Mesodermal cell (in vitro differentiated cells): ENCODE data around the gene SMAP1.

Source experiments
- H3K27ac ChIP-seq: 2 replicates; pipeline ENCODE4 v1.7.0; 2013; ENCODE audit warnings: mild to moderate bottlenecking, low read depth, low read length, moderate library complexity; ENCODE audit not compliant: severe bottlenecking
- H3K36me3 ChIP-seq: 2 replicates; pipeline ENCODE4 v1.7.1; 2013; ENCODE audit warnings: mild to moderate bottlenecking, low read length, moderate library complexity; ENCODE audit not compliant: control insufficient read depth, insufficient read depth
- H3K4me1 ChIP-seq: one replicate; pipeline ENCODE4 v1.7.1; 2013; ENCODE audit warnings: mild to moderate bottlenecking, low read length; ENCODE audit not compliant: insufficient read depth, control insufficient read depth, poor library complexity, severe bottlenecking
- H3K4me3 ChIP-seq: 2 replicates; pipeline ENCODE4 v1.7.0; 2013; ENCODE audit warnings: low read length, control low read depth, mild to moderate bottlenecking; ENCODE audit not compliant: insufficient read depth, poor library complexity, severe bottlenecking; ENCODE audit errors: extremely low read depth
- H3K9me3 ChIP-seq: 2 replicates; pipeline ENCODE4 v1.7.1; 2013; ENCODE audit warnings: mild to moderate bottlenecking, low read length, moderate library complexity; ENCODE audit not compliant: control insufficient read depth
- WGBS, 2 experiments: methylation state at CpG; one replicate each; pipeline ENCODE4 v1.1.5; 2013; ENCODE audit warnings: missing lambda C conversion rate in 2 of 2; ENCODE audit not compliant: insufficient coverage in 2 of 2; 5-methylcytosine and 5-hydroxymethylcytosine counted together

The SMAP1 gene

DNA sequence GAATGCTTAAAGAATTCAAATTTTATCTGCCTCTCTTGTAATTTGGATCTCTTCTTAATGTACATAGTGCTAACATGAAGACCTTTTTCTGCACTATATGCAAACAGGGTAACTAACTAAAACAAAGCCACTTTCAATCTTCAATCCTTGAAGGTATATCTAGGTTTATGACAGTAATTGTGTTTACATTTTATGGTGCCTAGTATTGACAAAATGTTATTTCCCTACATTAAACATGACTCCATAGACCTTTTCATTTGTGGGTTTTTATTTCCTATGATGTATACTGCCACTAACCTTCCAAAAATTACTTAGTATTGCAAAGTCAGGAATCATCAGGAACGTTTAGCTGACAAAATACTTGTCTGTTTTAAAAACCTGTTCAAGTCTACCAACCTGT, 193.2 kb downstream of the SMAP1 start:
- WGBS, 2 experiments: no CpG with 5 or more reads among the region's 1 CpG
- H3K4me1 ChIP-seq: no peaks in the 10 kb centered on the region
- H3K36me3 ChIP-seq: peaks cover 5% of the 10 kb centered on the region
- H3K27ac ChIP-seq: no peak overlapping the region
- H3K9me3 ChIP-seq: no peaks in the 10 kb centered on the region
- H3K4me3 ChIP-seq: no peak overlapping the region

DNA sequence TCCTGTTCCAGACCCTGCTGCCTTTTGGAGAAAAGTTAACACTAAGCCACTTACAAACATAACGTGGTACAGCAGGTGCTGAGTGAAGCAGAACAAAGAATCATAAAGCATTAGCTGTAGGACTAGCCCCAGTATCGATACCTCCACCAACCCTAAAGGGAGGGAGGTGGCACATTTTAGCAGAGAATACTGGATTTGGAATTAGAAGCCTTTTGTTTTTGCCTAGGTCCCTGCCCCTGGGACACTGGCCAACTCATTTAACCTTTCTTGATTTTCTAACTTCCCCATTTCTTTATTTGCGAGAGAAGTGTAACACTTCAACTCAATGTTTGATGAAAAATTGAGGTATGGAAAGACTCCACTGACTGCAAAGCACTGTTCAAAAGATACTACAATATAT, 195.7 kb downstream of the SMAP1 start:
- Histone ChIP-seq H3K36me3 (no peaks in the 10 kb centered on the region), H3K4me3 (no peak overlapping the region), H3K9me3 (no peaks in the 10 kb centered on the region), H3K4me1 (no peaks in the 10 kb centered on the region), H3K27ac (no peak overlapping the region)
- WGBS, 2 experiments: 80% methylated on average over 1 of the region's 3 CpGs; no CpG with 5 or more reads in 1 of the 2 experiments

DNA sequence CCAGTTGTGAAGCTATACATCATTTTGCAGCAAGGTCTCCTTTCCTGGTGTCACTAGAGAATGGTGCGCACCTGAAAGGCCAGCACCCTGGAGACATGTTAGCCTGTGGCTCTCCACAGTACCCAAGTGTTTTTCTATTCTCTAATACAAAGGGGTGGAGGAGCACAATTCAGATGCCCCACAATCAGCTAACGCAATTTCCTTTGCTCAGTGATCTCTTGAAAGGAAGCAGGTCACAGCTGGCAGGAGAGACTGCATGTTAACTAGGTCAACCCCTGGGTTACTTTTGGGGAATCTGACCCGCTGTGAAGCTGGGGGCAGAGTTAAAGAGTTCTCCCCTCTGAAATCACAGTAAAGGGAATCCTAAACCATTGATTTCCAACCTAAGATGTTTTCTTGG, 196.7 kb downstream of the SMAP1 start:
- Histone ChIP-seq H3K4me1 (no peaks in the 10 kb centered on the region), H3K27ac (no peak overlapping the region), H3K4me3 (no peak overlapping the region), H3K9me3 (no peaks in the 10 kb centered on the region), H3K36me3 (no peaks in the 10 kb centered on the region)
- WGBS, 2 experiments: 33% methylated on average over 2 of the region's 3 CpGs; no CpG with 5 or more reads in 1 of the 2 experiments

DNA sequence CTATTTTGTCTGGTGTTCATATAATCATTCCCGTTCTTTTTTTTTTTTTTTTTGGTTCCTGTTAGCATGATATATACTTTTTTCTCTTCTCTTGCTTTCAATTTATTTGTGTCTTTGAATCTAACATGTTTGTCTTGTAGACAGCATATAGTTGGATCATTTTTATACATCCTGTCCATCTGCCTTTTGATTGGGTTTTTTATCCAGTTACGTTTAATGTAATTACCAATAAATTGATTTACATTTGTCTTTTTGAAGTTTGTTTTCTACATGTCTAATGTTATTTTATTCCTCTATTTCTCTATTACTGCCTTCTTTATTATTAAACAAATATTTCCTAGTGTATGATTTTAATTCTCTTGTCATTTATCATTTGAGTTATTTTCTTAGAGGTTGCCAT, 204.8 kb downstream of the SMAP1 start:
- no peak overlapping the region for H3K27ac ChIP-seq
- no peak overlapping the region for H3K4me3 ChIP-seq
- peaks cover 3% of the 10 kb centered on the region for H3K9me3 ChIP-seq
- H3K36me3 ChIP-seq: no peaks in the 10 kb centered on the region
- no CpG with 5 or more reads among the region's 2 CpGs for WGBS, 2 experiments
- H3K4me1 ChIP-seq: no peaks in the 10 kb centered on the region

DNA sequence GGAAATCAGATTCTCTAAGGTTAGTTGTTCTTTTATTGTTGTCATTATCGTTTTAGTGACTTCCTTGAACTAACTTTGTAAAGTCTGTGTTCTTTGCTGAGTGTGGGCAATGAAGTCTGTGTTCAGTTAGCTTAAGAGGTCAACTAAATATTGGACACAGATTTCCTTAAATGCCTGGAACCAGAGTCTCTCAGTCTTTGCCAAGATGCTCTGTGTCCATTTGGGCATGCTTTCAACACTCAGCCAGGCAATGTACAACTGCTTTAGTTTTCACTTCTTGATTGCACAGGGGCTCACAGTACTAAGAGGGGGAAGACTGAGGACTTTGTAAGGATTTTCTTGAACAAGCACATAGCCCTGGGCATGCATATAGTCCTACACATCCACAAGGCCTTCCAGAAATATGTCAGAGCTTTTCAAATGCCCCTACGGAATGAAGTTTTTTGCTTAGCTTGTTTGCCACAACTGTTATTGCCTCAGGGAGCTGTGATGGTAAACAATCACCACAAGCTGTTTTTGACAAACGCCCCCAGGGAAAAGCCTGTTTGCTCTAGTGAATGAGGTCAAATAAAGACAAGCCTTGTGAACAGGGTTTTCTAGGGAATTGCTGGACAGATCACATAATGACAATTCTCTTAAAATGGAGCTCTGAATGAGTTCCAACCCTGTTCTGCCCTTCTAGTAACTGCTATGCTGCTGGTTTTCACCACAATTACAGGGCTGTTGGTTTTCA, 206.7 kb downstream of the SMAP1 start:
- H3K9me3 ChIP-seq: peaks cover 3% of the 10 kb centered on the region
- no peaks in the 10 kb centered on the region for H3K4me1 ChIP-seq
- H3K27ac ChIP-seq: no peak overlapping the region
- WGBS, 2 experiments: 75 to 79% methylated on average over 2 to 3 of the region's 3 CpGs
- no peaks in the 10 kb centered on the region for H3K36me3 ChIP-seq
- H3K4me3 ChIP-seq: no peak overlapping the region

DNA sequence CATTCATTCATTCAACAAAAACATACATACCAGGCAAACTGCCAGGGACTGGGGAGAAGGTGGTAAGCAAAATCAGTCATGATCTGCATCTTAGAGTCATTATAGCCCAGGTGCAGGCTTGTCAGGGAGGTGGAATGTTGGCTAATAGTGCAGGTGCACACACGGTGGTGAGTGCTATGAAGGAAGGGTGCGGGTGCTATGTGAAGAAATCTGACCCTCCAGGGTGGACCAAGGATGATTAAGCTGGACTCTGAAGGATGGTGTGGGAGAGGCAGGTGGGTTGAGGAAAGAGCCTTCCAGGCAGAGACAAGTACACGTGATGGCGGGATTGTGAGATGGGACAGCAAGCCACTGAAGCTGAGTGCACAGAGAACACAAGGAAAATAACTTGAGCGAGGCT, 211.8 kb downstream of the SMAP1 start:
- Histone ChIP-seq H3K27ac (no peak overlapping the region), H3K9me3 (no peaks in the 10 kb centered on the region), H3K4me1 (no peaks in the 10 kb centered on the region), H3K4me3 (no peak overlapping the region), H3K36me3 (no peaks in the 10 kb centered on the region)
- WGBS, 2 experiments: 88 to 94% methylated on average over 5 of the region's 5 CpGs

DNA sequence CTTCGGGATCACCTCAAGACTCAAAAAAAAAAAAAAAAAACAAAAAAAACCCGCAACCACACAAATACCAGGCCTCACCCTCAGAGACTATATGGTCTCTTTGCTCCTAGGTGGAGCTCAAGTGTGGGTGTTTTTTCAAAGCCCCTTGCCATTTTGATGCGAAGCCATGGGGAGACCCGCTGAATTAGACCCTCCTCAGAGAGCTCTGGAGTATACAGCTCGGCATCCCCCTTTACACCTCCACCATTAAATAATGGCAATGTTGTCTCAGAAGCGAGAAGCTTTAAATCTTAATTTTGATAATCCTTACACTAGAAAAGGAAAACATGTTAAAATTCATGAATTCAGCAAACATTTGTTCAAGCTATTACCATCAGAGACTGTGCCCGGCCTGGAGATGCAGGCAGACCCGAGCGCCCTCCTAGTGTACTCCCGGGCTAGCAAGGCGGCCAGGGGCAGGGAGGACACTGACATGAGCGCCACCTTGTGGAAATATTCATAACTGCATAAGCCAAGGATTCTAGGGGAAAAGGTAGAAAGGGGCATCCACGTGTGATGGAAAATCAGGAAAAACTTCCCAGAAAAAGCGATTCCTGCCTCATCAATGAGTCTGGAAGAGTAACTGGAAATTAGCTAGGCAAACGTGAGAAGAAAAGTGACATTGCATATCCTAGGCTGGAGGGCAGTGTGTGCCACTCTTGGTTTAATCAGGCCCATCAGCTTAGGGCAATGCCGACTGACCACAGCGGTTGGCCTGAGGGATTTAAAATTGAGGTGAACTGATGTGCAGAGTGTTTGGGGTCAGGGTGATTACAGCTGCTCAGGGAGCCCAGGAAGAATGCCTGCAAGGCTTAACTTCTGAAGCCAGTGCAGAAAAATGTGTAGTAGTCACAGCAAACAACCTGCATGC, 216.6 kb downstream of the SMAP1 start:
- Histone ChIP-seq H3K36me3 (no peaks in the 10 kb centered on the region), H3K4me3 (no peak overlapping the region), H3K27ac (no peak overlapping the region), H3K4me1 (no peaks in the 10 kb centered on the region), H3K9me3 (no peaks in the 10 kb centered on the region)
- WGBS, 2 experiments: 36 to 42% methylated on average over 6 to 7 of the region's 17 CpGs

DNA sequence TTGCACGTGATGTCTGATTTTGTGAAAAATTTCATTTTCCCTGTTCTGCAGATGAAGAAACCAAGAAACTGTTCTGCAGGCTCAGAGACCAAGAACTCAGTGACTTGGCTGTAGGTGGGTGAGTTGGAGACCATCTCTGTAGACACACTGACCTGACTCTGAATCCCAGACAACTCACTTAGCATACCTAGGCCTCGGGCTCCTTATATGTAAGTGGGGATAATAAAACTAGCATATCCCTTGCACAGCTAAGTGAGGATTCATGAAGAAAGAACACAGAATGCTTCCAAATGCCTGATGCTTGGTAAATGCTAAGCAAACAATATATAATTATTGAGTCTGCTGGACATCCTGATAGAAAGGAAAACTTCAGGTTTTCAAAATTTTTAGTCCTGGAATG, 218.4 kb downstream of the SMAP1 start:
- Histone ChIP-seq H3K27ac (no peak overlapping the region), H3K4me1 (no peaks in the 10 kb centered on the region), H3K4me3 (no peak overlapping the region), H3K9me3 (no peaks in the 10 kb centered on the region), H3K36me3 (no peaks in the 10 kb centered on the region)
- WGBS, 2 experiments: no CpG with 5 or more reads among the region's 2 CpGs

DNA sequence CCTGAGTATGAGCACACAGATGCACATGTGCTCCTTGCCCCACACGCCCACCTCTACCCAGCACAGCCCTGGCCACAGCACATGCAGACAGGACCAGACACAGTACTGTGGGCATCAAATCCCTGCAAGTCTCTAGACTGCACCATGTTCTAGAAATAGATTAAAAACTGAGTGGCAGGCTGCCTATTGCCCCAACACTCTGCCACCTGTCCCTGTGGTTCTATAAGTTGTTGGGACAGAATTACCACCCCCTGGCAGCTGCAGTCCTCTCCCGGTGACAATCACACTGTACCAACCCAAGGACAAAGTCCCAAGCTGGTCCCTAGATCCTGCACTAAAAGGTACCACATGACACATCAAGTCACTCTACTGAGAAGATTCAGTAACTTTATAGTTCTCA, 219.0 kb downstream of the SMAP1 start:
- WGBS, 2 experiments: 67 to 75% methylated on average over 1 to 2 of the region's 2 CpGs
- Histone ChIP-seq H3K4me3 (no peak overlapping the region), H3K9me3 (no peaks in the 10 kb centered on the region), H3K4me1 (no peaks in the 10 kb centered on the region), H3K36me3 (no peaks in the 10 kb centered on the region), H3K27ac (no peak overlapping the region)

DNA sequence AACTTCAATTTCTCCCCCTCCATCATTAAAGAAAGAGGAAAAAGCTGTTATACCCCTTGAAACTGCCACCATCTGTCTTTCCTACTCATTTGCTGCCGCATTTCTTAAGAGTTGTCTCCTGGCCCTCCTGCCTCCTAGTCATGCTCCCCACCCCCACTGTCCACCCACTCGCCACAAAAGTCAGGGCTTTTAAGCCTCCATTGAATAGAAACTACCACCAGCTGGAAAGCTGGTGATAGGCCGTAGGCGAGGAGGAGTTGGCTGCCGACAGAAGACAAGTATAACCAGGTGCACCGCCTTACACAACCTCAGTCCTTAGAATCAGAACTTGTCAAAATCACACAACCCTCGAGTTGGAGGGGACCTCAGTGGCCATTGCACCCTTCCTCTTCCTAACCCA, 221.6 kb downstream of the SMAP1 start:
- no peaks in the 10 kb centered on the region for H3K4me1 ChIP-seq
- H3K36me3 ChIP-seq: no peaks in the 10 kb centered on the region
- 81% methylated on average over 4 of the region's 7 CpGs; no CpG with 5 or more reads in 1 of the 2 experiments for WGBS, 2 experiments
- no peak overlapping the region for H3K27ac ChIP-seq
- no peak overlapping the region for H3K4me3 ChIP-seq
- no peaks in the 10 kb centered on the region for H3K9me3 ChIP-seq

DNA sequence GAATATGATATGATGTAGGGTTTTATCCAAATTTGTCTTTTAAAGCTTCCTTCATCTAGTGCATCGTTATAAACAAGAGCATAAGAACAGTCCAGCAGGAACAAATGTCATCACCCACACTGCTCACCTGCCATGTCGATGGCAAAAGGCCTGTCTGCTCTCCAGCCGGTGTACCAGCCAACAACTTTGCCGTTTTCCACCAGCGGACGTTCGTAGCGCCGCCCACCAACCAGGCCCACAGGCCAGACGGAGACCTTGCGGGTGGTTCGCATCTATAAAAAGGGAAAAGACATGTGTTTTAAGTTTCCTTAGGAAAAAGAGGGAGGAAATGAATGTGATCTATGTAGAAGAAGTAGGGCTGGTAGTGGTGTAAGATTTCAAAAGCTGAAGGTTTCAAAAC, 226.3 kb downstream of the SMAP1 start:
- Histone ChIP-seq H3K9me3 (no peaks in the 10 kb centered on the region), H3K36me3 (no peaks in the 10 kb centered on the region), H3K4me1 (no peaks in the 10 kb centered on the region), H3K27ac (no peak overlapping the region), H3K4me3 (no peak overlapping the region)
- 97 to 99% methylated on average over 6 to 11 of the region's 12 CpGs for WGBS, 2 experiments
